CD4-positive, alpha-beta T cell treated with Interleukin-12 subunit alpha and Interleukin-12 subunit beta, for 1 hour (primary cell): ENCODE results near the gene LDAH.
"Not testable (repeated sequence)": the region's sequence is repeated elsewhere in the genome, so short reads cannot be mapped to it uniquely, and the experiment has no call there.

ENCODE experiments used
- DNase-seq: peaks from one replicate; pipeline ENCODE4 v3.0.0-alpha.2; 2020

The LDAH gene

GRCh38 chr2:20717641-20718040, 105.3 kb downstream of the LDAH start:
- DNase-seq = no peak

- DNase-seq = not testable (repeated sequence)
Measured at GRCh38 chr2:20716164-20716563, 106.7 kb downstream of the LDAH start.

GRCh38 chr2:20714412-20714811, 108.5 kb downstream of the LDAH start:
- DNase-seq = not testable (repeated sequence)

- not testable (repeated sequence) for DNase-seq
Measured at GRCh38 chr2:20713585-20713984, 109.3 kb downstream of the LDAH start.

GRCh38 chr2:20711641-20712040, 111.3 kb downstream of the LDAH start:
- not testable (repeated sequence) for DNase-seq

- no peak for DNase-seq
Measured at GRCh38 chr2:20707601-20708000, 115.3 kb downstream of the LDAH start.

GRCh38 chr2:20706786-20707185, 116.1 kb downstream of the LDAH start:
- no peak for DNase-seq

- DNase-seq = no peak
Measured at GRCh38 chr2:20706217-20706616, 116.7 kb downstream of the LDAH start.

- no peak for DNase-seq
Measured at GRCh38 chr2:20704886-20705285, 118.0 kb downstream of the LDAH start.

GRCh38 chr2:20702563-20702962, 120.3 kb downstream of the LDAH start:
- DNase-seq = no peak

- no peak for DNase-seq
Measured at GRCh38 chr2:20698916-20699613, 123.8 kb downstream of the LDAH start.

- DNase-seq = no peak
Measured at GRCh38 chr2:20697322-20697934, 125.5 kb downstream of the LDAH start.

- DNase-seq = no peak
Measured at GRCh38 chr2:20696366-20696765, 126.5 kb downstream of the LDAH start.

GRCh38 chr2:20693317-20693716, 129.6 kb downstream of the LDAH start:
- no peak for DNase-seq

- no peak for DNase-seq
Measured at GRCh38 chr2:20692081-20692480, 130.8 kb downstream of the LDAH start.

GRCh38 chr2:20691076-20691734, 131.7 kb downstream of the LDAH start:
- no peak for DNase-seq

- DNase-seq = no peak
Measured at GRCh38 chr2:20689428-20690264, 133.3 kb downstream of the LDAH start.

- DNase-seq = no peak
Measured at GRCh38 chr2:20687260-20687832, 135.6 kb downstream of the LDAH start.

- DNase-seq = no peak
Measured at GRCh38 chr2:20684581-20685063, 138.3 kb downstream of the LDAH start.

- DNase-seq = no peak
Measured at GRCh38 chr2:20682167-20682920, 140.6 kb downstream of the LDAH start.

GRCh38 chr2:20680744-20681375, 142.0 kb downstream of the LDAH start:
- no peak for DNase-seq
